Measurements from ENCODE around the gene HSPA8. TPM values are rescaled to one million over a fixed set of nuclear protein-coding genes. Genes with fewer than 3 reads are reported as not detected.
"Not testable (repeated sequence)": the region's sequence is repeated elsewhere in the genome, so short reads cannot be mapped to it uniquely, and the experiment has no call there.

The HSPA8 gene
- polyA plus RNA-seq (ENCODE audit: insufficient read length in 4 of 4): 1,000 to 10,000 TPM; 1,290 to 1,383 (median 1,347) TPM

DNA sequence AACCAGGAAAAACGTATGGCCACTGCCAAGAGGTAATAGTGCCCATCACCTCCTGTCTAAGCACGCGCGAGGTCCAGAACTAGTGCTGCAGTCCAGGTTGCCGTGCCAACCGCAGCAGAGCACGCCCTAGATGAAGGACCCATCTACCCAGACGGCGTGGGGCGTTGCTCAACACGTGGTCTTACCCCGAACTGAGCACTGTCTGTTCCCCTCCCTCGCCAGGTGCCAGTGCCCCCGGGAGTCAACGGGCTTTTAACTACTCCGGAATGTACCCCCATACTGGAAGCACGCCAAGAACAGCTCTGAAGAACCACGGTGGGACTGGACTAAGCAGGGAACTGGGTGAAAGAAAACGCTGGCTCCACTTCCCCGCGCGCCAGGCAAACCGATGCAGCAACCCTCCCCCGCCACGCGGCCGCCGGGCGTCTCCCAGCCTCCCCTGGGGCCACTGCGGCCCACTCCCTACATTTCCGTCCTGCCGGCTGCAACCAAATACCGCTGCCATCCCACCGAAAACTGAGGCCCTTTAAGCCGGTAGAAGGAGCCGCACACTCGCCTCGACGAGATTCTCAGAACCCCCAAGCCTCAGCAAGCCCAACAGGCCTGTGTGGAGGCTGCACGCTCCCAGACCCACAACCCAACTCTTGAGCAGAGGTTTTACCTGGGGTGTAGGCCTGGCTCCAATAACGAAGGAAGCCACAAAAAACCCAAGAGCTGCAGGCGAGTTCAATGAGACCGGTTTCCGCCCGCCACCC lies at the start of gene HSPA8:
Gene HSPA8, minus strand, starts transcription at position 734 of the 755 bp plus-strand sequence. CDS start 812 bp downstream, outside the sequence.
- no peak for DNase-seq (ENCODE audit: low read depth in 4 of 4, low spot score in 3 of 4)

DNA sequence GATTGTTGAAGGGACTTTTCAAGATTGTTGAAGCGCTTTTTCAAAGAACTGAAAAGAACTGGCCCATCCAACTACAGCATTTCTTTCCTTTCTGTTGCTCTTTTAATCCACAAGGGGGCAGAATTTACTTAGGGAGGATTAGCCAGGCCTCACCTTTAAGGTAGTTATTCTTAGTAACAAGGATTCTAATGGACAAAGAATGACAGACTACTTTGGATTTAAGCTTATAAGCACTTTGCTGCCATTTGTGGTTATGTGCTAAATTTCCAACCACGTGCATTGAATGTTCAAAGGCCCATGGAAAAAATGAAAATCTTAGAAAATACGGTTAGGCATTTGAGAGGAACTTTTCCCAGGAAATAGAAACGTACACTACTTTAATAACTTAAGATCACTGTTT lies 49.5 kb upstream of the HSPA8 start:
- peak in 3 of 4 donors; percentile 27 to 47 (median 32) for DNase-seq (ENCODE audit: low read depth in 4 of 4, low spot score in 3 of 4)

DNA sequence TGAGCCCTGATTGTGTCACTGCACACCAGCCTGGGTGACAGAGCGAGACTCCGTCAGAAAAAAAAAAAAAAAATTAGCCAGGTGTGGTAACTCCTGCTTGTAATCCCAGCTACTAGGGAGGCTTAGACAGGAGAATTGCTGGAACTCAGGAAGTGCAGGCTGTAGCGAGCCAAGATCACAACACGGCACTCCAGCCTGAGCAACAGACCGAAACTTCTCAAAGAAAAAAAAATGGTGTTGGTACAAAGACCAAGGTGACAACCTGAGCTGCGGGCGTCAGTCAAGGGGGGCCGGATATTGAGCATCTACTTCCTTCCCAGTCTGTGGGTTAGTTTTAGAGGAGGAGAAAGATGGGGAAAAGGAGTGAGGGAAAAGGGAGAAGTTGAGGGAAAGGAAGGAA lies 48.5 kb upstream of the HSPA8 start:
- DNase-seq (ENCODE audit: low read depth in 4 of 4, low spot score in 3 of 4): no peak

DNA sequence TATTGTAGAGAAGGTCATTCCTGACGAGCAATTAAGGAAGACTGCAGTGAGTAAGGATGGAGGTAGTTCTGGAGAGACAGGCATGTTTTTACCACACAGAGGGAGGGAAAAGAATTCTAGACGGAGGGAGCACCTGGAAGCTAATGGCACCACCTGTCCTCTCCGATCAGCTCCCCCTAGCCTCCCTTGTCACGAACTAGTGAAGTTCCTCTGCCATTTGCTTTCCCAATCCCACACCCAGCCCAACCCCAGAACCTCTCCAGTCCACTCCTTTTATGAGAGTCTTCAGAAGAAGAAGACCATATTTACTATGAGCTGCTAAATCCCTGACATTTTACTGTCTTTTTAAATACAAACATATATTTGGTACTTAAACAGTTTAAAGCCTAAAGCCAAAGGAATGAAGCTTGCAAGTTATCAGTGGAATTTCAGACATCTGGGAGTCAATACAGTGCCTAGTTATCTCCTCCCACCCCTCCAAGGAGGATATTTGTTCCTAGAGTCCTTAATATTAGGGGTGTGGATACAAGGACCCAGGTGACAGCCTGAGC lies 46.1 kb upstream of the HSPA8 start:
- DNase-seq (ENCODE audit: low read depth in 4 of 4, low spot score in 3 of 4): no peak

DNA sequence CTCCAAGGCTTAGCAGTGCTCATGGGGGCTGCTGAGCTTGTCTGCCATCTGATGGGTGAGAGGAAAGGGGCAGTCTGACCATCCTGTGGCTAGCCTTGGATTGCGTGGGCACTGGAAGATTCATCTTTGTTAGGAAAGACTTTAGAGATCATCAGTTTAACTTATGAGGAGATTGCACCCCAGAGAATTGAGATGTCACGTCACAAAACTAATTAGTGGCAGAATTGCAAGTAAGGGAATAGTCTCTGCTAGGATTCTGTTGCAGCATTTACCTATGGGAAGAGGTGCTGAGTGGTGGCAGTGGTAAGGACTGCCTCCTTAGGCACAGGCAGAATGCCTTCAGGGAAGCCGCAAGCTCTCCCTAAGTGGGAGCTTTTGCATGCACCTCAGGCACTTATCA lies 42.8 kb upstream of the HSPA8 start:
- no peak for DNase-seq (ENCODE audit: low read depth in 4 of 4, low spot score in 3 of 4)

DNA sequence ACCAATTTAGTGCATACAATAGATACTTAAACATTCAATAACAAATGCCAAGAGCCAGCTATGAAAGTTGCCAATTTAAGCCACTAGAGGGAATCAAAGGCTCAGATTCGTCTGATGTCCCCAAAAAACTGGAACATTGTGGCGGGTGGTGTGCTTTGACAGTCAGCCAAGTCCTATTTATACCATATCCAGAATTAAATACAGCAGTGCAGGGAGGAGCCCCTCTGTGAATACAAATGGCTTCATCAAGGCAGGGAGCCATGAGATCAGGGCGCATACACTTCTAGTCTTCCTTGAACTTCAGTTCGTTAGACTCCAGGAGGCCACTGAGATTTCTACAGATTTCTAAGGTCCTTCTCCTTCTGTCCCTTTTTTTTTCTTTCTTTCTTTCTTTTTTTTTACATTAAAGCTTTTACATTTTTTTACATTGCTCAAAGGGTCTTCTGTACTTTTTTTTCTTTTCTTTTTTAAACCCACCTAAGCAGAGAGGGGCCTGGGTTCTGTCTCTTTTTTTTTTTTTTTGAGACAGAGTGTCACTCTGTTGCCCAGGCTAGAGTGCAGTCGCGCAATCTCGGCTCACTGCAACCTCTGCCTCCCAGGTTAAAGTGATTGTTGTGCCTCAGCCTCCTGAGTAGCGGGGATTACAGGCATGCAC lies 41.5 kb upstream of the HSPA8 start:
- DNase-seq (ENCODE audit: low read depth in 4 of 4, low spot score in 3 of 4): peak; percentile 52 to 62 (median 59)

DNA sequence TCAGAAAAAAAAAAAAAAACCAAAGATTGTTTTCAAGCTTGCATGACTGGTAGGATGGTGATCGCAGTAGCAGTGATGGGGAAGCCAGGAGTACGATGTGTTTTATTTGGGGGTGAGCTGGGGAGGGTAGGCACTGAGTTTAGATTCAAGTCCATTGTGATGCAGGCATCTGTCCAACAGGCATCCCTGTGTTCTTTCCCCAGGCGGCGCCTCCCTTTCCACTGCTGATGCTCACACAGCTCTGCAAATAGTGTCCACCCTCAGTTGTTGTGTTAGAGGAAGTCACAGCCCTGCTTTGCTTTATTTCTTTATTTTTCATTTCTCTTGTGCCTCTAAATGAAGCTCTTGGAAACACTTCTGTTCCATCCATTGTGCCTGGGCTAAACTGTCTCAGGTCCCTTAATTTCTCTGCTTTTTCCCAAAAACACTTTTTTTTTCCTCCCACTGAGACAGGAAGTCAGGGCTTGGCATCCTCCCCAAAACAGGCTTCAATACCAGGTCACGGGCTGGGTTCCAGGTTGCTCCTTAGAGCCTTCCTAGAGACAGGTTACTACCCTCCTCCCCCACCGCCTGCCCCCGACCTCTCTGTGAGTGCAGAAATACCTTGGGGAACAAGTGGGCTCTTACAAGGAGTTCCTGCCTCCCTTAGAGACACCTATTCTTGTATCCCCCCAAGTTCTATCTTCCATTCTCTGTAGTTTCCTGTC lies 38.6 kb upstream of the HSPA8 start:
- DNase-seq (ENCODE audit: low read depth in 4 of 4, low spot score in 3 of 4): no peak

DNA sequence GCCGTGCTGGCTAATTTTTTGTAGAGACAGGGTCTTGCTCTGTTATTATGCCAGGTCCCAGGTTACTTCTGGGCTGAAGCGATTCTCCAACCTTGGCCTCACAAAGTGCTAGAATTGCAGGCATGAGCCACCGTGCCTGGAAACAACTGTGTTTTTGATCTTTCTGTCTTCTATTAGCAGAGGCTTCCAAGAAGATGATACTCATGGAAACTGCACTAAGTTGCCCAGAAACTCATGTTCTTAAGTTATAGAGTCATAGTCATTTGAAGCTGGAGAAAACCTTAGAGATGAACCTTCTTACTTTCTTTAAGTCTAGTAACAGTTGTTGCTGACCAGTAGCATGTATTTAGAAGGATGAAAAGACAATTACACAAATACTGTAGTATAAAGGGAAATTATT lies 37.1 kb upstream of the HSPA8 start:
- DNase-seq (ENCODE audit: low read depth in 4 of 4, low spot score in 3 of 4): no peak

DNA sequence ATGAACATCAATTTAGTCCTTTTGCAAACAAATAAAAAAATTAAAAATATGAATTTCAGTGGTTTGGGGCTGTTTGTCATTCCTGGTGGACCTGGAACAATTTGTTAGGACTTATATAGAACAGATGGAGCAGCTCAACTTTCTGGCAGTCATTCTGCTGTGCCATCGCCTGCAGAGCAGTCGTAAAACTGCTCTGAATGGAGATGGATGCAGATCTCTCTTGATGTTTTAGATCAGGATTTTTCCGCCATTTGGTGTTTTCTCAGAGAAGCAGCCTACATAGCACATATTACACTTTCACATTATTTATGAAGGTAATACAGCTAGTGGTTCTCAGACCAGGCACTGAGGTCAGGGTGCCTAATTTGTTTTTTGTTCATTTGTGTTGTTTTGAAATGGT lies 31.8 kb upstream of the HSPA8 start:
- no peak for DNase-seq (ENCODE audit: low read depth in 4 of 4, low spot score in 3 of 4)

DNA sequence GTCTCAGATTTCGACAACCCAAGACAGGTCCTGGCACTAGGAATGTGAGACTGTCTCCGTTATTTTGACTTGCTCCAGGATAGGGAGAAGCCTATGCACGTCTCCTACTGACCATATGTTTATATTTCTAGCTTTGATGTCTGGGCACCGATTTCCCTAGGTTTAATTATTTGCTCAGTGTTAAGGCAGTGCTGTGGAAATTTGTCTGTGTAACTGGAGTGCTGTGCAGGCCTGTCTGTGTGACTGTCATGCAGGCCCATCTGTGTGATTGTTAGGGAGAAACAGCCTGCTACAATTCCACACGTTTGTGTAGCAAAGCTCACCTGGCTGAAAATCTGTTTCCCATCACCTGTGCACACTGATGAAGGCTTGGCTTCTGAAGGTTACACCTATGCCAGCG lies 29.6 kb upstream of the HSPA8 start:
- no peak for DNase-seq (ENCODE audit: low read depth in 4 of 4, low spot score in 3 of 4)

DNA sequence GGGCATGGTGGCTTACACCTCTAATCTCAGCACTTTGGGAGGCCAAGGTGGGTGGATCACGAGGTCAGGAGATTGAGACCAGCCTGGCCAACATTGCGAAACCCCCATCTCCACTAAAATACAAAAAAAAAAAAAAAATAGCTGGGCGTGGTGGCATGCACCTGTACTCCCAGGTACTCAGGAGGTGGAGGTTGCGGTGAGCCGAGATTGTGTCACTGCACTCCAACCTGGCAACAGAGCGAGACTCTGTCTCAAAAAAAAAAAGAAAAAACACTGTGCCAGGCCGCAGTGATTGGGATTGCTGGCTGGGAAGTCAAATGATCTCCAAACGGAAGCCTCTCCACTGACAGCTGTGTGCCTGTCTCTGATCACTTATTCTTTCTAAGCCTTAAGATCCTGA lies 28.2 kb upstream of the HSPA8 start:
- not testable (repeated sequence) for DNase-seq (ENCODE audit: low read depth in 4 of 4, low spot score in 3 of 4)

DNA sequence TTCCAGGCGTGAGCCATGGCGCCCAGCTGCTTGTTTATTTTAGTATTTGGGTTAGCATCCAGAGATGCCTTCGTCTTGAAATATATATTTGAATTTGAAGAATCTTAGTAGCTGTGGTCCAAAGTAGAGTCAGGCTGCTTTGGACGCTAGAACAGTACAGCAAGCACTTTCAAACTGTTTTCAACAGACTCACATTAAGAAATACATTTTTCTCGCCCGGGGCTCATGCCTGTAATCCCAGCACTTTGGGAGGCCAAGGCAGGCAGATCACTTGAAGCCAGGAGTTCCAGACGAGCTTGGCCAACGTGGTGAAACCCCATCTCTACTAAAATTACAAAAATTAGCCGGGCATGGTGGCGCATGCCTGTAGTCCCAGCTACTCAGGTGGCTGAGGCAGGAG lies 27.0 kb upstream of the HSPA8 start:
- not testable (repeated sequence) for DNase-seq (ENCODE audit: low read depth in 4 of 4, low spot score in 3 of 4)

DNA sequence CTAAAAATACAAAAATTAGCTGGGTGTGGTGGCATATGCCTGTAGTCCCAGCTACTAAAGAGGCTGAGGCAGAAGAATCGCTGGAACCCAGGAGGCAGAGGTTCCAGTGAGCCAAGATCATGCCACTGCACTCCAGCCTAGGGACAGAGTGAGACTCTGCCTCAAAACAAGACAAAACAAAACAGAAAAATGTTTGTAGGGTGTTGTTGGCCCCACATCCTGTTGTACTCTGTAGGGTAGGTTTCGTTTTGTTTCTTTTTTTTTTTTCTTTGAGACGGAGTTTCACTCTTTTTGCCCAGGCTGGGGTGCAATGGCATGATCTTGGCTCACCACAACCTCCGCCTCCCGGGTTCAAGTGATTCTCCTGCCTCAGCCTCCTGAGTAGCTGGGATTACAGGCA lies 25.7 kb upstream of the HSPA8 start:
- DNase-seq (ENCODE audit: low read depth in 4 of 4, low spot score in 3 of 4): not testable (repeated sequence)

DNA sequence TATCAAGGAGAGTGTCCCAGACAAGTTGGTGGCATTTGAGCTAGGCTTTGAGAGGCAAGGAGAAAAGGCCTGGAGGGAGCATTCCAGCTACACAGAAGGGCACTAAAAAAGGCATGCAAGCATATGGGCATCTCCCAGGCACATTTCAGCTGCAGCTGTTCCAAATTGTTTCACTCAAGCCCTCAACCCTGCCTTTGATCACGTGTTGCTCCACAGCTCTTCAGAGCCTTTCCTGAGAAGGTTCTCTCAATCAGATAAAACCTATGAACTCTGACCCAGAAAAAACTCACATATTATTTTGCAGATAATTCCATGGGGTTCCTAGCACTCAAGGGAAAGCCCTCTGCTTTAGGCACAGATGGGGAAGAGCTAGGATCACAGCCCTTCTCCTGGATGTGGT lies 24.4 kb upstream of the HSPA8 start:
- DNase-seq (ENCODE audit: low read depth in 4 of 4, low spot score in 3 of 4): no peak

DNA sequence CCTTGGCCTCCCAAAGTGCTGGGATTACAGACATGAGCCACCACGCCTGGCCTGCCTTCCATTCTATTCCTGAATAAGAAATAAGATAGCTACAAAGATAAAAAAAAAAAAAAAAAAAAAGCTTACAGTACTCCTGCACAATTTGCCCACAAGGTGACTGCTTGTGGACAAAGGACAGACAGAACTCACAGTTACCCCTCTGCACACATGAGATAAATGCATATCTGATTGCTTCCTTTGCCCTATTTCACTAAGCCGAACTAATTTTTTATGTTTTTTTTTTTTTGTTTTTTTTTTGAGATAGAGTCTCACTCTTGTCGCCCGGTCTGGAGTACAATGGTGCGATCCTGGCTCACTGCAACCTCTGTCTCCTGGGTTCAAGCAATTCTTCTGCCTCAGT lies 23.6 kb upstream of the HSPA8 start:
- DNase-seq (ENCODE audit: low read depth in 4 of 4, low spot score in 3 of 4): no peak

DNA sequence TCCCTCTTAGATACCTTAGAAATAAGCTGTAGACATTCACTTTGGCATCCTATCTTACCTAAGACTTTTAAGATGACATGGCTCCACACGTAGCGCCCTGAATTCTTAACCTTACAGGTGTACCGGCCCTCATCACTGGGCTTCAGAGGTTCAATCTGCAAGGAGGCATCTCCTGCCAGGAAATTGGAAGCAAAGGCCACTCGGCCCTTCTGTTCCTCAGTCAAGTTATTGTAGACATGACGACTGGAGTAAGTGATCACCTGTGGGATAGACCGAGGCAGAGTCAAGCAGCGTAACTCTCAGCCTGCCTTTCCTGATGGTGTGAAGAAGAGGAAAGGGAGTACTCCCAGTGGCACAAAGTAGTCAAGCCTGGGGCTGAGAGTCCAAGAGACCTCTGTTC lies 22.5 kb upstream of the HSPA8 start:
- DNase-seq (ENCODE audit: low read depth in 4 of 4, low spot score in 3 of 4): no peak

DNA sequence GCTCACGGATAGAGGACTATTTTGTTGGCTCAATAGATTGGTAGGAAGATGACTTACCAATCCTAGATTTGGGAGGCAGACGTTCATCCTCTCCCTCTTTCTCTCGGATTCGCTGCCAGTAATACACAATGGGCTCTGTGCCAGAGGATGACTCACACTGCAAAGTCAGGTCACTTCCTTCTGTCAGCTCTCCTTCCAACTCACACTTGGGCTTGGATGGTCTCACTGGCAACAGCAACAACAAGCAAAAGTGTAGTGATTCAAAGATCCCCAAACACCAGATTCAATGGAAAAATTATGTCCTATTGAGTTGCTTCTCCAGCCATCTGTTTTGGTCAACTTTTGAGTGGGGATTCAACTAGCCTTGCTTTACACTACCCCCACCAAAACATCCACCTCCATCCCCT lies 21.7 kb upstream of the HSPA8 start:
- no peak for DNase-seq (ENCODE audit: low read depth in 4 of 4, low spot score in 3 of 4)

DNA sequence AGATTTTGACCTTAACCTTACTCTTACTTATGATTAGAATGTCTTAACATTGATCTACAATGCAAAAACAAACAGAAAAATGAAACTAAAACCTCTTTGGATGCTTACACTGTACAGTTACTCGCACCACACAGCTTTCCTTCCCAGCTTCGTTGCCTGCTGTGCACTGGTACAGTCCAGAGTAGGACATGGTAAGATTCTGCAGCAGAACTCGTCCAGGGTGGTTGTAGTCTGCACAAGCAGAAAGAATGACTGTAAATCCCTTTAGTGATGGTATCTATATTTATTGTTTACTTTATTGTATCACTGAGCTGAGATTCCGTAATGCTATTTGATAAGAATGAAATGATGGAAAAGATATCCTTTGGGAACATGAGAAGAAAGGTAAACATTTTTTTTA lies 21.0 kb upstream of the HSPA8 start:
- no peak for DNase-seq (ENCODE audit: low read depth in 4 of 4, low spot score in 3 of 4)

DNA sequence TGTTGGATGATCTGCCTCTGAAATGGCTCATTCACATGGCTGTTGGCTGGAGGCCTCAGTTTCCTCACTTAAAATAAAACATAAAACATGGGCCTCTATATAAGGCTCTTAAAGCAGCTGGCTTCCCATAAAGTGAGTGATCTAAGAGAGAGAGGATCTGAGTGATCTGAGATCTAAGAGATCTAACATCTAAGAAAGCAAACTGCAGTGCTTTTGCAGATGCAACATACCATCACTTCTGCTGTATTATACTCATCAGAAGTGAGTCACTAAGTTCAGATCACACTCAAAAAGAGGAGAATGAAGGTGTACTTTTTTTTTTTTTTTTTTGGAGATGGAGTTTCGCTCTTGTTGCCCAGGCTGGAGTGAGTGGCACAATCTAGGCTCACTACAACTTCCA lies 18.1 kb upstream of the HSPA8 start:
- DNase-seq (ENCODE audit: low read depth in 4 of 4, low spot score in 3 of 4): no peak

DNA sequence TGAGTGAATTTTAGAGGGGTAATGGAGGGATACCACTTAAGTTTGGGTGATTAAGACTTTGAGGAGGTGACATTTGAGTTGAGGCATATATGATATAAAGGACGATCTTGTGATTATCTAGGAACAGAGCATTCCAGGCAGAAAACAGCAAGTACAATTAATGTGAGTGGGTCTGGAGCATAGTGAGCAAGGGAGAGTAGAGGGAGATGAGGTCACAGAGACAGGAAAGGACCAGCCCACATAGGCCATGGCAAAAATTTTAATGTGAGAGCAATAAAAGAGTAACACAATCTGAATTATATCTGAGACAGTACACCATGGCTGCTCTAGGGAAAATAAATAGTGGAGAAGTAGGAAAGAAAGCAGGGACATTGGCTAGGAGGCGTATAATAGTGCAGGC lies 14.5 kb upstream of the HSPA8 start:
- no peak for DNase-seq (ENCODE audit: low read depth in 4 of 4, low spot score in 3 of 4)

DNA sequence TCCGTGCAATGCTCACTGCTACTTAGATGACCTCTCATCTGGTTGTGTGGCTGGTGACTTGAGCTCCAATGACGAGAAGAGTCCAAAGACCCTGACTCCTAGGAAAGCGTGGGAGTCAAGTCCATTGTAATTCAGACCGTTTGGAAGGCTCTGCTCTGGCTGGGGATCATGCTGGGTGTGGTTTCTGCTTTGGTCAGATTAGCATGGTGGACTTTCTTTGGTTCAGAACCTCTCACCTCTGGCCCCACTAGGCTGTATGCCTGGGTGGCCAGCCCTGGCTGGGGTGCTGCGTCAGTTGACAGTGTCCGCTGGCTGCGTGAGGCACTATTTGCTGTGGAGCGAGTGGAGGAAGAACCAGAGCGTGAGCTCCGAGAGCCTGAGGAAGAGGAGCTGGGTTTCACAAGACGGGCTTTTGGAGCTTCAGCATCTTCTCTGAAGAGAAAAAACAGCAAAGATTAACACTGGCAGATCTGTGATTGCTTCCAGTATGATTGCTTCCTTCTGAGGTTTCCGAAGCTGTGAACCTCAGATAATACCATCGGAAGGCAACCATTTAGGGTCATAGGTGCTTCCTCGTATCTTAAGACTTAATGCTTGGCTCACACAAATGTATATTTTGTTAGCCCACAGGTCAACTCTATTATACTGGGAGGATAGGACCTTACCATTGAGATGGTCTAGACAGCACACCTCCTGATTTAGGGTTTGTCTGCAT lies 11.6 kb upstream of the HSPA8 start:
- no peak for DNase-seq (ENCODE audit: low read depth in 4 of 4, low spot score in 3 of 4)
